ENCODE measurements around the gene TMEM164.

TMEM164 gene

GRCh38 chrX:110167952-110168451, 165.1 kb downstream of the TMEM164 start:
- CTCF ChIA-PET: interaction anchor here (0.5 to 6.6 kb wide), 32 partner anchors 9 to 969 kb away, joined by 3 to 93 read pairs (median 5); partner anchors contain the start of gene AMMECR1
- DNase-seq (ENCODE audit: extremely low spot score): peak; percentile 80
- POLR2A ChIA-PET: interaction anchor here (1.2 to 1.6 kb wide), 2 partner anchors 150 to 251 kb away, joined by 4 to 9 read pairs; partner anchors contain the start of gene AMMECR1
- TF ChIP-seq L3MBTL2 (conservative IDR thresholded peaks at IDR 0.05) (no peak), FOXM1 (IDR thresholded peaks at IDR 0.05; ENCODE audit: borderline replicate concordance) (peak; percentile 68)

- POLR2A ChIA-PET: interaction anchor here (1.2 to 1.6 kb wide), 2 partner anchors 149 to 250 kb away, joined by 4 to 9 read pairs; partner anchors contain the start of gene AMMECR1
- CTCF ChIA-PET: interaction anchor here (0.6 to 6.6 kb wide), 27 partner anchors 10 to 263 kb away, joined by 3 to 93 read pairs (median 5); partner anchors contain the start of gene AMMECR1
- TF ChIP-seq ELF4 (IDR thresholded peaks at IDR 0.05) (no peak), BHLHE40 (IDR thresholded peaks at IDR 0.05; ENCODE audit: borderline replicate concordance) (no peak), SUZ12 (IDR thresholded peaks at IDR 0.05) (no peak), FOXM1 (IDR thresholded peaks at IDR 0.05; ENCODE audit: borderline replicate concordance) (no peak), LEF1 (IDR thresholded peaks at IDR 0.05; ENCODE audit: borderline replicate concordance) (no peak), NFRKB (IDR thresholded peaks at IDR 0.05) (no peak), CTBP1 (IDR thresholded peaks at IDR 0.05; ENCODE audit: borderline replicate concordance) (no peak), ARNT (IDR thresholded peaks at IDR 0.05) (no peak), SP1 (IDR thresholded peaks at IDR 0.05) (no peak)
- no peak for DNase-seq (ENCODE audit: extremely low spot score)
Observed at GRCh38 chrX:110168585-110168984, 165.7 kb downstream of the TMEM164 start.

- CTCF ChIA-PET: interaction anchor here (1.2 to 1.9 kb wide), 2 partner anchors 22 to 248 kb away, joined by 3 to 5 read pairs; no protein-coding TSS in a partner anchor
- no peak for DNase-seq (ENCODE audit: extremely low spot score)
- POLR2A ChIA-PET: interaction anchor here (1.0 kb wide), 2 partner anchors 9 to 240 kb away, joined by 3 read pairs; no protein-coding TSS in a partner anchor
- TF ChIP-seq SP1 (IDR thresholded peaks at IDR 0.05) (no peak), ARNT (IDR thresholded peaks at IDR 0.05) (no peak), L3MBTL2 (conservative IDR thresholded peaks at IDR 0.05) (no peak), SUZ12 (IDR thresholded peaks at IDR 0.05) (no peak), ELF4 (IDR thresholded peaks at IDR 0.05) (no peak), FOXA1 (IDR thresholded peaks at IDR 0.05) (no peak), ZNF384 (IDR thresholded peaks at IDR 0.05) (no peak), BHLHE40 (IDR thresholded peaks at IDR 0.05; ENCODE audit: borderline replicate concordance) (no peak), NFRKB (IDR thresholded peaks at IDR 0.05) (no peak), PKNOX1 (IDR thresholded peaks at IDR 0.05) (no peak), TARDBP (IDR thresholded peaks at IDR 0.05) (no peak), FOXK2 (IDR thresholded peaks at IDR 0.05) (no peak), HDGF (IDR thresholded peaks at IDR 0.05; ENCODE audit: borderline replicate concordance) (no peak), FOXM1 (IDR thresholded peaks at IDR 0.05; ENCODE audit: borderline replicate concordance) (no peak), CTBP1 (IDR thresholded peaks at IDR 0.05; ENCODE audit: borderline replicate concordance) (no peak), LEF1 (IDR thresholded peaks at IDR 0.05; ENCODE audit: borderline replicate concordance) (no peak)
Observed at GRCh38 chrX:110170029-110170428, 167.1 kb downstream of the TMEM164 start.

GRCh38 chrX:110171442-110171841, 168.5 kb downstream of the TMEM164 start:
- ChIA-PET POLR2A (interaction anchor here (1.2 kb wide), 1 partner anchor 146 kb away, joined by 4 read pairs; no protein-coding TSS in a partner anchor), CTCF (interaction anchor here (0.6 kb wide), 1 partner anchor 30 kb away, joined by 3 read pairs; no protein-coding TSS in a partner anchor)
- no peak for TF ChIP-seq TARDBP (IDR thresholded peaks at IDR 0.05)
- TF ChIP-seq PKNOX1 (IDR thresholded peaks at IDR 0.05): peak; percentile 60
- no peak for TF ChIP-seq NFRKB (IDR thresholded peaks at IDR 0.05)
- no peak for DNase-seq (ENCODE audit: extremely low spot score)

- CTCF ChIA-PET: interaction anchor here (0.6 kb wide), 2 partner anchors 31 to 246 kb away, joined by 3 to 4 read pairs; no protein-coding TSS in a partner anchor
- DNase-seq (ENCODE audit: extremely low spot score): no peak
- TF ChIP-seq ZNF384 (IDR thresholded peaks at IDR 0.05): no peak
- no peak for TF ChIP-seq FOXM1 (IDR thresholded peaks at IDR 0.05; ENCODE audit: borderline replicate concordance)
- TF ChIP-seq CTBP1 (IDR thresholded peaks at IDR 0.05; ENCODE audit: borderline replicate concordance): no peak
- TF ChIP-seq FOXK2 (IDR thresholded peaks at IDR 0.05): no peak
- no peak for TF ChIP-seq LEF1 (IDR thresholded peaks at IDR 0.05; ENCODE audit: borderline replicate concordance)
- no peak for TF ChIP-seq NFRKB (IDR thresholded peaks at IDR 0.05)
- no peak for TF ChIP-seq FOXA1 (IDR thresholded peaks at IDR 0.05)
- TF ChIP-seq L3MBTL2 (conservative IDR thresholded peaks at IDR 0.05): no peak
- TF ChIP-seq SUZ12 (IDR thresholded peaks at IDR 0.05): no peak
- POLR2A ChIA-PET: interaction anchor here (1.2 kb wide), 1 partner anchor 145 kb away, joined by 4 read pairs; no protein-coding TSS in a partner anchor
Observed at GRCh38 chrX:110172215-110172614, 169.3 kb downstream of the TMEM164 start.

- ChIA-PET POLR2A (interaction anchor here (0.5 kb wide), 1 partner anchor 245 kb away, joined by 3 read pairs; no protein-coding TSS in a partner anchor), CTCF (interaction anchor here (1.2 kb wide), 1 partner anchor 235 kb away, joined by 3 read pairs; no protein-coding TSS in a partner anchor)
- no peak for DNase-seq (ENCODE audit: extremely low spot score)
Observed at GRCh38 chrX:110173192-110174175, 170.6 kb downstream of the TMEM164 start.

More at GRCh38 chrX:110173192-110174175, 170.6 kb downstream of the TMEM164 start:
- no peak for TF ChIP-seq HDGF (IDR thresholded peaks at IDR 0.05; ENCODE audit: borderline replicate concordance)
- no peak for TF ChIP-seq L3MBTL2 (conservative IDR thresholded peaks at IDR 0.05)

Data from HEK293T (cell line).